H9 (cell line): Measurements from ENCODE around the gene VGLL3. TPM values are rescaled to one million over a fixed set of nuclear protein-coding genes. Genes with fewer than 3 reads are reported as not detected.

Source experiments
- DNase-seq: peaks from one replicate; pipeline ENCODE4 v3.0.0-alpha.2; 2017
- H2AFZ ChIP-seq: one replicate; pipeline ENCODE4 v1.6.1; 2013; ENCODE audit warnings: mild to moderate bottlenecking, low read length, control low read depth, moderate library complexity
- H2AK5ac ChIP-seq: 2 replicates; pipeline ENCODE4 v1.6.1; 2013; ENCODE audit warnings: low read length, control low read depth, mixed read lengths; ENCODE audit not compliant: insufficient read length
- H2BK120ac ChIP-seq: one replicate; pipeline ENCODE4 v1.6.1; 2013; ENCODE audit warnings: low read depth, mild to moderate bottlenecking, low read length, control low read depth, inconsistent platforms; ENCODE audit not compliant: poor library complexity, severe bottlenecking
- H2BK12ac ChIP-seq: 2 replicates; pipeline ENCODE4 v1.6.1; 2013; ENCODE audit warnings: low read length, control low read depth, mixed read lengths, low read depth; ENCODE audit not compliant: insufficient read length
- H2BK15ac ChIP-seq: 2 replicates; pipeline ENCODE4 v1.6.1; 2013; ENCODE audit warnings: low read depth, low read length, control low read depth
- H2BK20ac ChIP-seq: one replicate; pipeline ENCODE4 v1.6.1; 2013; ENCODE audit warnings: low read depth, mild to moderate bottlenecking, low read length, control low read depth, inconsistent platforms; ENCODE audit not compliant: poor library complexity, severe bottlenecking
- H2BK5ac ChIP-seq: 2 replicates; pipeline ENCODE4 v1.6.1; 2013; ENCODE audit warnings: low read length, control low read depth, mixed read lengths; ENCODE audit not compliant: insufficient read length
- H3K14ac ChIP-seq: 2 replicates; pipeline ENCODE4 v1.6.1; 2013; ENCODE audit warnings: low read length, control low read depth; ENCODE audit not compliant: insufficient read depth
- H3K18ac ChIP-seq: 2 replicates; pipeline ENCODE4 v1.6.1; 2013; ENCODE audit warnings: low read depth, mild to moderate bottlenecking, mixed read lengths, low read length, control low read depth; ENCODE audit not compliant: insufficient read length
- H3K23ac ChIP-seq: 2 replicates; pipeline ENCODE4 v1.6.1; 2013; ENCODE audit warnings: low read length, control low read depth, mixed read lengths, low read depth; ENCODE audit not compliant: insufficient read length
- H3K23me2 ChIP-seq: 2 replicates; pipeline ENCODE4 v1.6.1; 2013; ENCODE audit warnings: low read depth, mild to moderate bottlenecking, mixed read lengths, low read length, control low read depth; ENCODE audit not compliant: insufficient read length, poor library complexity, severe bottlenecking
- H3K27ac ChIP-seq: 2 replicates; pipeline ENCODE4 v1.5.1; 2013; ENCODE audit warnings: low read length, control low read depth, mixed read lengths, low read depth; ENCODE audit not compliant: insufficient read length
- H3K27me3 ChIP-seq: 2 replicates; pipeline ENCODE4 v1.6.1; 2013; ENCODE audit warnings: low read length, control low read depth, inconsistent platforms; ENCODE audit not compliant: insufficient read depth
- H3K4ac ChIP-seq: 2 replicates; pipeline ENCODE4 v1.6.1; 2013; ENCODE audit warnings: low read depth, mild to moderate bottlenecking, control low read depth, inconsistent platforms, low read length, moderate library complexity
- H3K4me1 ChIP-seq: 2 replicates; pipeline ENCODE4 v1.6.1; 2013; ENCODE audit warnings: low read length, control low read depth, inconsistent platforms; ENCODE audit not compliant: insufficient read depth
- H3K4me2 ChIP-seq: 2 replicates; pipeline ENCODE4 v1.6.1; 2013; ENCODE audit warnings: low read length, control low read depth, mixed read lengths; ENCODE audit not compliant: insufficient read length, insufficient read depth
- H3K56ac ChIP-seq: 2 replicates; pipeline ENCODE4 v1.6.1; 2013; ENCODE audit warnings: low read depth, mild to moderate bottlenecking, mixed read lengths, low read length, control low read depth; ENCODE audit not compliant: insufficient read length
- H3K79me1 ChIP-seq: 2 replicates; pipeline ENCODE4 v1.6.1; 2013; ENCODE audit warnings: low read depth, mild to moderate bottlenecking, moderate library complexity, low read length, control low read depth, inconsistent platforms; ENCODE audit not compliant: insufficient read depth, poor library complexity, severe bottlenecking
- H3K79me2 ChIP-seq: 2 replicates; pipeline ENCODE4 v1.6.1; 2013; ENCODE audit warnings: low read length, control low read depth, inconsistent platforms; ENCODE audit not compliant: insufficient read depth
- H3K9ac ChIP-seq: 2 replicates; pipeline ENCODE4 v1.6.1; 2013; ENCODE audit warnings: low read length, control low read depth, mixed read lengths; ENCODE audit not compliant: insufficient read length; ENCODE audit errors: extremely low read depth
- H3K9me3 ChIP-seq: one replicate; pipeline ENCODE4 v1.6.1; 2013; ENCODE audit warnings: low read depth, low read length, inconsistent platforms; ENCODE audit not compliant: control insufficient read depth
- H3T11ph ChIP-seq: one replicate; pipeline ENCODE4 v1.6.1; 2013; ENCODE audit warnings: mild to moderate bottlenecking, low read length, control low read depth, inconsistent platforms
- H4K20me1 ChIP-seq: one replicate; pipeline ENCODE4 v1.6.1; 2013; ENCODE audit not compliant: control insufficient read depth, insufficient read length, insufficient read depth
- H4K5ac ChIP-seq: 2 replicates; pipeline ENCODE4 v1.6.1; 2013; ENCODE audit warnings: low read depth, mild to moderate bottlenecking, mixed read lengths, low read length, control low read depth; ENCODE audit not compliant: insufficient read length
- H4K8ac ChIP-seq: replicated peaks from 2 replicates; pipeline ENCODE4 v1.6.1; 2013; ENCODE audit warnings: low read length, control low read depth, mixed read lengths, low read depth; ENCODE audit not compliant: insufficient read length
- H4K91ac ChIP-seq: 2 replicates; pipeline ENCODE4 v1.6.1; 2013; ENCODE audit warnings: low read depth, mild to moderate bottlenecking, moderate library complexity, mixed read lengths, low read length, control low read depth; ENCODE audit not compliant: insufficient read length
- H3K27ac Mint-ChIP-seq, 3 experiments: 2 replicates in 2 of 3; 3 replicates in 1 of 3; pipeline ENCODE4 v1.8.0; 2020 to 2021; ENCODE audit warnings: mixed read lengths in 3 of 3, mild to moderate bottlenecking in 1 of 3, moderate library complexity in 1 of 3
- H3K27me3 Mint-ChIP-seq: 2 replicates; pipeline ENCODE4 v1.8.0; 2021; ENCODE audit warnings: low read depth, mild to moderate bottlenecking, moderate library complexity, mixed read lengths
- H3K36me3 Mint-ChIP-seq, 3 experiments: 2 replicates in 2 of 3; 3 replicates in 1 of 3; pipeline ENCODE4 v1.8.0; 2020 to 2021; ENCODE audit warnings: low read depth in 3 of 3, mixed read lengths in 3 of 3; ENCODE audit not compliant: insufficient read depth in 1 of 3
- H3K4me1 Mint-ChIP-seq, 2 experiments: 2 replicates each; pipeline ENCODE4 v1.8.0; 2020; ENCODE audit warnings: mixed read lengths in 2 of 2
- H3K4me3 Mint-ChIP-seq, 2 experiments: 2 replicates in 1 of 2; 3 replicates in 1 of 2; pipeline ENCODE4 v1.8.0; 2020 to 2021; ENCODE audit warnings: mild to moderate bottlenecking in 2 of 2, mixed read lengths in 2 of 2, moderate library complexity in 1 of 2
- H3K9me3 Mint-ChIP-seq, 2 experiments: 2 replicates in 1 of 2; 3 replicates in 1 of 2; pipeline ENCODE4 v1.8.0; 2020; ENCODE audit warnings: mild to moderate bottlenecking in 2 of 2, mixed read lengths in 2 of 2, moderate library complexity in 1 of 2
- WGBS: extraction: QIAGEN DNeasy Blood & Tissue Kit; methylation state at CpG from one replicate; pipeline ENCODE4 v1.1.7; 2013; ENCODE audit warnings: missing lambda C conversion rate, low lambda C conversion rate, mixed read lengths; ENCODE audit not compliant: insufficient read length; ENCODE audit errors: extremely low coverage; 5-methylcytosine and 5-hydroxymethylcytosine counted together
- total RNA-seq: library from RNA; stranded (reverse); gene quantifications from 2 replicates; pipeline ENCODE4 v1.2.1, GENCODE V29; 2021
- TF ChIP-seq, protein P1 (sequence below): fragments of 200-600 bp; sonication (generic); conservative IDR thresholded peaks from 3 replicates; pipeline ENCODE4 v1.8.0; 2021; ENCODE audit warnings: antibody characterized with exemption, mild to moderate bottlenecking

Gene VGLL3
- total RNA-seq, 1 experiment from 2014 or later: 19.7 TPM

DNA sequence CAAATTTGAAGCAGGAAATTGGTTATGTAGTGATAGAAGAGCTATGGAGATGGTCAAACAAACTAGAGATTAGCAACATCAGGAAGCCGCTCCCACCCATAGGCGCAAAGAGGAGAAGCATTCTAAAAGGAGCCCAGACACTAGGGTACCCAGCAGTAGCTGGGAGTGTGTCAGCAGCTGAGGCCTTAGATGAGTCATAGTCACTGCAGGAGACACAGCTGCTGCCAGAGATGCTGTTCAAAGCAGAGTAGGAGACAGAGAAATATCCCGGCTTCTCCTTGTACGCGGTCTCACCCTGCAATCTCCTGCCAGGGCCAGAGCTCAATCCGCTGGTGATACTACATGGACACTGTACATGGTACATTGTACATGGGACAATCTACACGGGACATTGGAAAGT lies 61.9 kb downstream of the VGLL3 start:
- TF ChIP-seq, protein P1, sequence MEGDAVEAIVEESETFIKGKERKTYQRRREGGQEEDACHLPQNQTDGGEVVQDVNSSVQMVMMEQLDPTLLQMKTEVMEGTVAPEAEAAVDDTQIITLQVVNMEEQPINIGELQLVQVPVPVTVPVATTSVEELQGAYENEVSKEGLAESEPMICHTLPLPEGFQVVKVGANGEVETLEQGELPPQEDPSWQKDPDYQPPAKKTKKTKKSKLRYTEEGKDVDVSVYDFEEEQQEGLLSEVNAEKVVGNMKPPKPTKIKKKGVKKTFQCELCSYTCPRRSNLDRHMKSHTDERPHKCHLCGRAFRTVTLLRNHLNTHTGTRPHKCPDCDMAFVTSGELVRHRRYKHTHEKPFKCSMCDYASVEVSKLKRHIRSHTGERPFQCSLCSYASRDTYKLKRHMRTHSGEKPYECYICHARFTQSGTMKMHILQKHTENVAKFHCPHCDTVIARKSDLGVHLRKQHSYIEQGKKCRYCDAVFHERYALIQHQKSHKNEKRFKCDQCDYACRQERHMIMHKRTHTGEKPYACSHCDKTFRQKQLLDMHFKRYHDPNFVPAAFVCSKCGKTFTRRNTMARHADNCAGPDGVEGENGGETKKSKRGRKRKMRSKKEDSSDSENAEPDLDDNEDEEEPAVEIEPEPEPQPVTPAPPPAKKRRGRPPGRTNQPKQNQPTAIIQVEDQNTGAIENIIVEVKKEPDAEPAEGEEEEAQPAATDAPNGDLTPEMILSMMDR: no peak
- Histone ChIP-seq H3K27ac (no peak overlapping the region), H3K4me2 (no peak overlapping the region), H4K91ac (no peak overlapping the region), H4K20me1 (no peaks in the 10 kb centered on the region), H3K9ac (no peak overlapping the region), H2BK12ac (no peak overlapping the region), H3K9me3 (no peaks in the 10 kb centered on the region), H4K5ac (no peak overlapping the region), H2BK15ac (no peak overlapping the region), H3T11ph (no peak overlapping the region), H2AFZ (no peak overlapping the region), H3K23ac (no peak overlapping the region), H3K4me1 (peaks cover 2% of the 10 kb centered on the region; the same call in 1 of the 2 replicates), H4K8ac (no peak overlapping the region), H2AK5ac (no peak overlapping the region), H3K14ac (no peak overlapping the region), H3K56ac (no peak overlapping the region), H3K4ac (no peak overlapping the region), H2BK5ac (no peak overlapping the region), H3K79me2 (no peaks in the 10 kb centered on the region), H3K27me3 (no peaks in the 10 kb centered on the region), H3K18ac (no peak overlapping the region), H3K23me2 (no peaks in the 10 kb centered on the region), H2BK20ac (no peak overlapping the region), H2BK120ac (no peak overlapping the region), H3K79me1 (no peaks in the 10 kb centered on the region)
- Mint-ChIP-seq H3K4me3 (no peak overlapping the region), H3K27ac (no peak overlapping the region), H3K36me3 (no peaks in the 10 kb centered on the region), H3K27me3 (no peaks in the 10 kb centered on the region), H3K9me3 (no peaks in the 10 kb centered on the region), H3K4me1 (peaks cover 18 to 19% of the 10 kb centered on the region in 2 experiments)
- DNase-seq: no peak
- no CpG with 5 or more reads among the region's 7 CpGs for WGBS
